Sigmoid colon (tissue), 3 donors: Measurements from ENCODE around the gene ICE1.

Experiments
- POLR2A ChIP-seq, 2 donors: fragments of 450-650 bp; IDR thresholded peaks; one replicate each; pipeline ENCODE4 v1.6.1; 2016; ENCODE audit warnings: antibody characterized with exemption in 2 of 2, mild to moderate bottlenecking in 2 of 2, moderate library complexity in 2 of 2
- TF ChIP-seq, protein P1 (sequence below), 4 experiments: fragments of 450-650 bp in 3 of 4; fragments of 200-600 bp in 1 of 4; IDR thresholded peaks; one replicate each; pipeline ENCODE4 v1.5.1; 2016 to 2019; ENCODE audit warnings: antibody characterized with exemption in 4 of 4, mild to moderate bottlenecking in 3 of 4, moderate library complexity in 2 of 4

DNA sequence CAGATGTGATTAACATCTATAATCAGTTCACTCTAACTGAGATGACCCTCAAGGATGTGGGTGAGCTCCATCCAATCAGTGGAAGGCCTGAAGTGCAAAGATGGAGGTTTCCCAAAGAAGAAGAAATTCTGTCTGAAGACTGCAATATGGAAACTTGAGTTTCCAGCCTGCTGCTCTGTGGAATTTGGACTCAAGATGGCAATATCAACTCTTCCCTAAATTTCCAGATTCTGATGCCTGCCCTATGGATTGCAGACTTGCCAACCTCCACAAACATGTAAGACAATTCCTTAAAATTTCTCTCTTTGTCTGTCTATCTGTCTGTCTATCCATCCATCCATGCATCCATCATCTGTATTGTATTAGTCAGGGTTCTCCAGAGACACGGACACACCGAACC is 85.9 kb downstream of the ICE1 start:
- TF ChIP-seq POLR2A (IDR thresholded peaks at IDR 0.05) = no peak
- TF ChIP-seq, protein P1, sequence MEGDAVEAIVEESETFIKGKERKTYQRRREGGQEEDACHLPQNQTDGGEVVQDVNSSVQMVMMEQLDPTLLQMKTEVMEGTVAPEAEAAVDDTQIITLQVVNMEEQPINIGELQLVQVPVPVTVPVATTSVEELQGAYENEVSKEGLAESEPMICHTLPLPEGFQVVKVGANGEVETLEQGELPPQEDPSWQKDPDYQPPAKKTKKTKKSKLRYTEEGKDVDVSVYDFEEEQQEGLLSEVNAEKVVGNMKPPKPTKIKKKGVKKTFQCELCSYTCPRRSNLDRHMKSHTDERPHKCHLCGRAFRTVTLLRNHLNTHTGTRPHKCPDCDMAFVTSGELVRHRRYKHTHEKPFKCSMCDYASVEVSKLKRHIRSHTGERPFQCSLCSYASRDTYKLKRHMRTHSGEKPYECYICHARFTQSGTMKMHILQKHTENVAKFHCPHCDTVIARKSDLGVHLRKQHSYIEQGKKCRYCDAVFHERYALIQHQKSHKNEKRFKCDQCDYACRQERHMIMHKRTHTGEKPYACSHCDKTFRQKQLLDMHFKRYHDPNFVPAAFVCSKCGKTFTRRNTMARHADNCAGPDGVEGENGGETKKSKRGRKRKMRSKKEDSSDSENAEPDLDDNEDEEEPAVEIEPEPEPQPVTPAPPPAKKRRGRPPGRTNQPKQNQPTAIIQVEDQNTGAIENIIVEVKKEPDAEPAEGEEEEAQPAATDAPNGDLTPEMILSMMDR (IDR thresholded peaks at IDR 0.05) = no peak
